ENCODE measurements around the gene SEMA4C.
"Not testable (repeated sequence)": the region's sequence is repeated elsewhere in the genome, so short reads cannot be mapped to it uniquely, and the experiment has no call there.

The SEMA4C gene

DNA sequence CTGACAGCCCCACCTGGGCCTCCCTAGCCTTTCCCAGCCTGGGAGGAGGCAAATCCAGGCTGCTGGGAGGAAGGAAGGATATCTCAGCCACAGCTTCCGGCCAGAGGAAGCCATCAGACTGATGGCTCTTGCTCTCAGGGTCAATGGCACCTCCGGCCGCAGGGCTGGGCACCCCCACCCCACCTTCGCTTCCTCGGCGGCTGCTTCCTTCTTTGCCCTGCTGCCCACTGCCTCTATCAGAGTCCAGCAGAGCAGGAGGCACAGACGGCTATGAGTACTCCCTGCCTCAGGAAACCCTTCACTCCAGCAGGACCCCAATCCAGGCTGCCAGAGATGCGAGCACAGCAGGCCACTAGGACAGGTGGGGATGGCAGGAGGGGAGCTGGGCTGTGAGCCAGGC lies 3.3 kb downstream of the SEMA4C start:
- DNase-seq (ENCODE audit: low read depth), result no peak

- no peak for DNase-seq (ENCODE audit: low read depth)
These were observed 3.7 kb downstream of the SEMA4C start for GRCh38 chr2:96866149-96866548.

DNA sequence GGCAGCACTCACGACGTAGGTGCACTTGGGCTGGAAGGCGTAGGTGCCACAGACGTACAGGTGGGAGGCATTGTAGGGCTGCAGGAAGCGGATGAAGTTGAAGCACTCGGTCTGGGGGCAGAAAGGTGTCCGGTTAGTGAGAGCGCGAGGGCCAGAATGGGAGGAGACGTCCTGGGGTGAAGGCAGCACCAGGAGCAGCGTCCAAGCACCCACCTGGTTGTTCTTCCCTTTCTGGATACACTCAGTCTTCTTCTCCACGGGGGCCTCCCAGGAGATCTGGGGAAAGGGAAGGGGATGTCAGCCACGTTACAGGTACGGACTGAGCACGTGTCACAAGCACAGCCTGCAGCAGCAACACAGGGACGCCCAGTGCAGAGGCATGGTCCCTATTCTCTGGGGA lies 4.2 kb downstream of the SEMA4C start:
- no peak for DNase-seq (ENCODE audit: low read depth)

DNA sequence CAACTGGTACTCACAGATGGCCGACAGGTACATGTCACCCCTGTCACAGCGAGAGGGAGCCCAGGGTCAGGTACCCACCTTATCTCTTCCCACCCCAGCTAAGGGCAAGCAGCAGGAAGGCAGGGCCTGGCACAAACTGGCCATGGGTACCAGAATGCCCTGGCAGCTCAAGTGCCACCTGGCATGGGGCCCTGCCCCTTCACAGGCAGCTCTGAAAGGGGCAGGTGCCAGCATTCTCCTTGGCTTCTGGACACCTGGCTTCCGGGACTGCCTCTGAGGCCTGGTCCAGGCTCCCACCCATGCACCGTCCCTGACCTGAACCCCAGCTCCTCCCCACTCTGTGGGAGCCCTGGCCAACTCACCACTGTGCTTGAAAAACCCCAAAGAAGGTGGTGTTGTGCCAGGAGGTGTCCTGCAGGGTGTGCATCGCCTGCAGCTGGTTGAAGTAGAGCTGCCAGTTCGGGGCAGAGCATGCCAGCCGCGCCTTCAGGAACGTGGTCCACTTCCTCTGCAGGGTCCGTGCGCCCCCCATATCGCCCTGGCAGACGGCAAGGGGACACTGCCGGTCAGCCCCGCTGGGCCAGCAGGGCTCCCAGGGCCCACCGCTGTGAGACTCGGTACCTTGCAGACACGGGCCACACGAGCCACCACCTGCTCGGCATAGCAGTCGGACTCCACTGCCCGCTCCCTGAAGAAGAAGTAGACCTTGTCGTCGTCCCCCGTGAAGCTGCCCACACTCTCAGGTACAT lies 5.4 kb downstream of the SEMA4C start:
- DNase-seq (ENCODE audit: low read depth), result no peak

GRCh38 chr2:96863575-96864342 lies 6.1 kb downstream of the SEMA4C start:
- no peak for DNase-seq (ENCODE audit: low read depth)

GRCh38 chr2:96863056-96863455 lies 6.8 kb downstream of the SEMA4C start:
- DNase-seq (ENCODE audit: low read depth), result not testable (repeated sequence)

DNA sequence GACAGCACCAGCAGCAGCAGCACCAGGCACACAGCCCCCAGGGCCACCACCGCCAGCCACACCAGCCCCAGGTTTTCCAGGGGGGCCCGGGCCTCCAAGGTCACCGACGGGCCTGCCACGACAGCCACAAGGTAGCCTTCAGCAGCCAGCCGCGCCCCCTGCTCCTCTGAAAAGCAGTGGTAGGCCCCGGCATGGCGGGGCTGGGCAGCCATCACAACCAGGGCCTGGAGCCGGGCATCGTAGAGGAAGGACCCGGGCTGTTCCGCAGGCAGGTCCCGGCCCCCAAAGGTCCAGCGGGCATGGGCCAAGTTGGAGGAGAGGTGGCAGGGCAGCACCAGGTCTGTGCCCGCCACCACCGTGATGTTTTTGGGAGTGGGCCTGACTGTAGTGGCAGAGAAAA lies 8.8 kb downstream of the SEMA4C start:
- no peak for DNase-seq (ENCODE audit: low read depth)

GRCh38 chr2:96860065-96861029 lies 9.5 kb downstream of the SEMA4C start:
- no peak for DNase-seq (ENCODE audit: low read depth)

- no peak for DNase-seq (ENCODE audit: low read depth)
These were observed 10.2 kb downstream of the SEMA4C start for GRCh38 chr2:96859681-96860064.

- no peak for DNase-seq (ENCODE audit: low read depth)
These were observed 10.7 kb downstream of the SEMA4C start for GRCh38 chr2:96859099-96859649.

GRCh38 chr2:96857667-96858372 lies 12.1 kb downstream of the SEMA4C start, which contains the start of gene ANKRD39:
ANKRD39 (minus strand) TSS chr2:96858016; CDS start chr2:96857987, 29 bp downstream.
- DNase-seq (ENCODE audit: low read depth), result peak; percentile 94

DNA sequence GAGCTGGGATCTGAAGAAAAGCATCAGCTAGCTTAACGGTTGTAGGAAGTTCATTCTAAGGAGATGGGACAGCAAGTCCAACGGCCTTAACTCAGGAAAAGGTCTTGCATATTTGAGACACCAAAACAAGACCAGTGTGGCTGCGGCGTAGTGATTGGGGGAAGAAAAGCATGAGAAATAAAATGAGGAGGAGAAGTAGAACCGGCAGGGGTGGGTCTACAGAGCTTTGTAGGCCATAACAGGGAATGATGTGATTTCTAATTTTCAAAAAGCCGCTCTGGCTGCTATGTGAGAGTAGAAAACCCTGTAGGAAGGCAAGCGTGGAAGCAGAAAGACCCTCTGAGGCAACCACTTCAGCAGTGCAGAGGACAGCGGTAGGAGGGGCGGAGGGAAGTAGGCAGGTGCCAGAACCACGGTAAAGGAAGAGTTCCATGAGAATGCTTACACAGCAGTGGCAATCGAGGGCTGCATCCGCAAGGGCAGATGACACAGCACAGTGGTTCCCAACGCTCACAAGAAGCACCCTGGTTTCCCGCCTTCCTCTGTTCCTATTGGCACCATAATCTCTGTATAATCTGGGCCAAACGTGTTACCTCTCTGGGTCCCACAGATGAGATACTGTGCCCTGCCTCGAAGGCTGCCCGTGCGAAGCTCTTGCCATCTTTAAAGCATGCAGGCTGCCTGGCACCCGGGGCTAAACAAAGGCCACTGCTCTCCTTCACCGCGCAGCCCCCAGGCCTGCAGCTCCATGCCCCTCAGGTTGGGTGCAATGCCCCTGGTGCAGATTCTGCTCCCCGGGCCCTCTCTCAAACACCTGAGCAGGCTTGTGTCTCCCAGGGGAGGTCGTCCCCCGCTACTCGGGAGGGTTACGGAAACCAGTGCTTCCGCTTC lies 12.9 kb downstream of the SEMA4C start:
- DNase-seq (ENCODE audit: low read depth), result no peak

DNA sequence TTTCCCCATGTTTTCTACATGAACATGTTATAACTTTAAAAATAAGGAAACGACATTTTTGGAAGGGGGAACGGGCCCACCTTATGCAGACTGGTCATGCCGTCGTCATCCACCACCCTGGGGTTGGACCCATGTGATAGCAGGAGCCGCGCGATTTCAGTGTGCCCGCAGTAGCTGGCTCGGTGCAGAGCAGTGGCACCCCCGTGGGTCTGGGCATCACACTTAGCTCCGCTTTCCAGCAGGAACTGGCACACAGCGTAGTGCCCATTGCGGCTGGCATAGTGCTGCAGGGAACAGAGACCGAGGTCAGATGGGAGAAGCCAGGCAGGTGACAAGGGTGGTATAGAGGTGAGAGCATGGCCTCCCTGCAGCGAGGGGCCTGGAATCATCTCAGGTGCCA lies 16.6 kb downstream of the SEMA4C start:
- DNase-seq (ENCODE audit: low read depth), result no peak

DNA sequence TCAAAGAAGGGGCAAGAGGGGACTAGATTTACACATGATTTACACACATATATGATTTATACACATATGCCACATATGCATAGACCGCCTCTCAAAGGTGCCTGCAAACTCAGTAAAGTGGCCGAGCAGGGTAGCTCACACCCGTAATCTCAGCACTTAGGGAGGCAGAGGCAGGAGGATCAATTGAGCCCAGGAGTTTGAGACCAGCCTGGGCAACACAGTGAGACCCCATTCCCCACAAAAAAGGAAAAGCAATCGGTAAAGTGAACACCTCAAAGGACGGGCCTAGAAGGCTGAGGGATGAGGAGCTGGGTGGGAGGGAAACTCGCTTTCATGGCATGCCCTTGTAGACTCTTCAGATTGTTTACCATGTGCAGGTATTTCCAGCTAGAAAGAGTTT lies 17.2 kb downstream of the SEMA4C start:
- no peak for DNase-seq (ENCODE audit: low read depth)

- DNase-seq (ENCODE audit: low read depth), result no peak
These were observed 21.6 kb downstream of the SEMA4C start for GRCh38 chr2:96848264-96848663.

DNA sequence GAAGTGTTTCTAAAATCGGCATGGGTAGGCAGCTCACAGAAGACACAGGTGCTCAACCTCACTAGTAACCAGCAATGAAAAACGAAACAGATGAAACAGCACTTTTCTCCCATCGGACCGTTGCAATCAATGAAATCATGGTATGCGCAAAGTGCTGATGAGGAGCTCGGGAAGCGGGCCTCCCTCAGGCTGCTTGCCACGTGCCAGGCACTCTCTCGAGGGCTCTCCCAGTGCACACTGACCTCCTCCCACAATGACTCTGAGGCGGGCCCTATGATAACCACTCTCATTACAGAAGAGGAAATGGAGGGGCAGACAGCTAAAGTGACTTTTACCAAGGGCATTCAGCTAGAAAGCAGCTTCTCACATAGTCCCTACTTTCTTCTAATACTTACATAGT lies 22.3 kb downstream of the SEMA4C start:
- DNase-seq (ENCODE audit: low read depth), result no peak

- DNase-seq (ENCODE audit: low read depth), result no peak
These were observed 23.1 kb downstream of the SEMA4C start for GRCh38 chr2:96846825-96847224.

GRCh38 chr2:96844405-96844808 lies 25.5 kb downstream of the SEMA4C start:
- no peak for DNase-seq (ENCODE audit: low read depth)

DNA sequence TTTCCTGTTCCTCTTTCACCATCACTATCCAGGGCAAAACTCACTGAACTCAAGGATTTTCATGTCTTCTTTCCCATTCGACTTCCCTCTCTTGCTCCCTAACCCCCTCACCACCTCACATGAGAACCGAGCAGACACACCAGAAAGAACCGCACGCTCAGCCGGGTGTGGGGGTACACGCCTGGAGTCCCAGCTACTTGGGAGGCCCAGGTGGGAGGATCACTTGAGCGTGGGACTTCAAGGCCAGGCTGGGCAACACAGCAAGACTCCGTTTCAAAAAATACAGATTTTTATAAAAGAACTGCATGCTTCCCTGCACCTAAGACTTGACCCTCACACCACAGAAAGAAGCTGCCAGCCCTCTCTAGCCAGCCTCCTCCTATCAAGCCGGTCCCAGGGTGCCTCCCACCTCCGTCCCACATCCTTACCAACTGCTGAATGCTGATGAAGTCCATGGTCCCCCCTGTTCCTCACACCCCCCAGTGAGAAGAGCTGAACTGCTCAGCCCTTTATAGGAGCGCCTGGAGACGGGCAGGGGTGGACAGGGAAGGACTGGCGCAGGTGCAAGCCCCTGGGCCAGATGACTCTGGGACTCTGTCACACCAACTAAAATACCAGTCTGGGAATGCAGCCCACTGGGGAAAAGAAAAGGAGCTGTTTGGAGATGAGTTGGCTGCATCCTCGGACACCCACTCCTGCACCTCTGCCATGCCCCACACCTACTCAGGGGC lies 26.2 kb downstream of the SEMA4C start, which contains the start of gene ANKRD23:
ANKRD23 (minus strand) TSS at position 484 of the 731 bp plus-strand sequence; CDS start at position 455, 29 bp downstream.
- no peak for DNase-seq (ENCODE audit: low read depth)

Measured in stimulated activated CD8-positive, alpha-beta memory T cell treated with anti-CD3 and anti-CD28 coated beads, Interleukin-7, amount 100 ng/mL, for 24 hours (primary cell).